SK-N-DZ (cell line): ENCODE measurements around the gene RPL13.
A peak's percentile ranks its signal among the peaks of the same experiment; 100 is the strongest.
"Not testable (repeated sequence)": the region's sequence is repeated elsewhere in the genome, so short reads cannot be mapped to it uniquely, and the experiment has no call there.

Experiments used
- DNase-seq: peaks from one replicate; pipeline ENCODE4 v3.0.0-alpha.2; 2015; ENCODE audit warnings: low spot score

The RPL13 gene

GRCh38 chr16:89562939-89563338 lies 2.5 kb downstream of the RPL13 start:
- DNase-seq: no peak

GRCh38 chr16:89563639-89564392 lies 3.3 kb downstream of the RPL13 start:
- DNase-seq: no peak

GRCh38 chr16:89564476-89565255 lies 4.2 kb downstream of the RPL13 start:
- peak; percentile 25 for DNase-seq

GRCh38 chr16:89565256-89565505 lies 4.7 kb downstream of the RPL13 start:
- DNase-seq: no peak

GRCh38 chr16:89565506-89566372 lies 5.3 kb downstream of the RPL13 start:
- DNase-seq: peak; percentile 69

- DNase-seq: peak; percentile 17
These were observed 7.4 kb downstream of the RPL13 start for GRCh38 chr16:89567656-89568594.

GRCh38 chr16:89569506-89570341 lies 9.2 kb downstream of the RPL13 start:
- no peak for DNase-seq

- no peak for DNase-seq
These were observed 10.0 kb downstream of the RPL13 start for GRCh38 chr16:89570342-89570923.

- not testable (repeated sequence) for DNase-seq
These were observed 10.6 kb downstream of the RPL13 start for GRCh38 chr16:89570983-89571598.

GRCh38 chr16:89571636-89572035 lies 11.2 kb downstream of the RPL13 start:
- DNase-seq: no peak

GRCh38 chr16:89572073-89572484 lies 11.6 kb downstream of the RPL13 start:
- peak; percentile 57 for DNase-seq

GRCh38 chr16:89572485-89573205 lies 12.2 kb downstream of the RPL13 start:
- DNase-seq: no peak

GRCh38 chr16:89573826-89574680 lies 13.6 kb downstream of the RPL13 start:
- no peak for DNase-seq

GRCh38 chr16:89574681-89575246 lies 14.3 kb downstream of the RPL13 start:
- DNase-seq: no peak

- no peak for DNase-seq
These were observed 15.0 kb downstream of the RPL13 start, which contains the start of gene CPNE7 for GRCh38 chr16:89575247-89576152. TSS of gene CPNE7 (plus strand) at chr16:89575758. CDS start at chr16:89575898, 140 bp downstream.
